Gastrocnemius medialis (tissue), 4 donors: ENCODE measurements around the gene PTGFRN. TPM values are rescaled to one million over a fixed set of nuclear protein-coding genes. Genes with fewer than 3 reads are reported as not detected.

Experiments
- ATAC-seq, 2 donors: fragments of 150-250 bp; one replicate each; pipeline ENCODE4 v1.9.1; 2016
- DNase-seq, 2 donors: peaks; one replicate each; pipeline ENCODE4 v3.0.0-alpha.2; 2019
- H3K27ac ChIP-seq, 4 donors: fragments of 200-600 bp; sonication (generic); 1 replicate in 1 of 4; 2 replicates in 3 of 4; pipeline ENCODE4 v1.5.1; 2016 to 2018; ENCODE audit warnings: mild to moderate bottlenecking in 2 of 4, moderate library complexity in 1 of 4
- H3K27me3 ChIP-seq, 3 donors: fragments of 200-600 bp; sonication (generic) in 2 of 3; 1 replicate in 1 of 3; 2 replicates in 2 of 3; pipeline versions ENCODE4 v1.5.1 to v1.6.0; 2016 to 2019; ENCODE audit warnings: mild to moderate bottlenecking in 1 of 3, moderate library complexity in 1 of 3
- H3K36me3 ChIP-seq, 2 donors: fragments of 200-600 bp; sonication (generic) in 1 of 2; one replicate each; pipeline ENCODE4 v1.5.1; 2017 to 2018
- H3K4me1 ChIP-seq, 2 donors: fragments of 200-600 bp; sonication (generic) in 1 of 2; one replicate each; pipeline ENCODE4 v1.5.1; 2016 to 2017; ENCODE audit warnings: mild to moderate bottlenecking in 2 of 2
- H3K4me3 ChIP-seq, 4 donors: fragments of 200-600 bp; sonication (generic) in 3 of 4; 1 replicate in 1 of 4; 2 replicates in 3 of 4; pipeline ENCODE4 v1.5.1; 2016 to 2019; ENCODE audit warnings: mild to moderate bottlenecking in 2 of 4
- H3K9me3 ChIP-seq, 3 donors: fragments of 200-600 bp; sonication (generic) in 2 of 3; 1 replicate in 1 of 3; 2 replicates in 2 of 3; pipeline ENCODE4 v1.5.1; 2016 to 2019
- POLR2A ChIP-seq, 2 donors: fragments of 450-650 bp; IDR thresholded peaks; one replicate each; pipeline ENCODE4 v1.6.1; 2017; ENCODE audit warnings: antibody characterized with exemption in 2 of 2, mild to moderate bottlenecking in 2 of 2, moderate library complexity in 2 of 2
- in situ Hi-C, 4 donors: fragments of 200-750 bp; cut with MboI; loops; one replicate each; pipeline versions ENCODE4 v1.15.0 to v1.8.0; 2017; ENCODE audit warnings: low sequenced_read_pairs in 4 of 4
- intact Hi-C: fragments of 100-400 bp; cut with DNase I; formaldehyde crosslinking; loops from one replicate; pipeline ENCODE4 v1.15.1; 2023; ENCODE audit warnings: low total_unique reads
- total RNA-seq, 4 donors: library from RNA; depleted of rRNA; stranded (reverse); fragments of >200 nt; gene quantifications; one replicate each; pipeline versions ENCODE4 v1.1.0 to v1.2.3, GENCODE V29; 2016
- TF ChIP-seq, protein P1 (sequence below), 5 experiments: fragments of 450-650 bp in 3 of 5; fragments of 200-600 bp in 2 of 5; sonication (generic) in 2 of 5; IDR thresholded peaks in 4 of 5; conservative IDR thresholded peaks in 1 of 5; 1 replicate in 4 of 5; 2 replicates in 1 of 5; pipeline ENCODE4 v1.5.1; 2016 to 2019; ENCODE audit warnings: antibody characterized with exemption in 5 of 5, mild to moderate bottlenecking in 3 of 5, moderate library complexity in 3 of 5

The PTGFRN gene
- total RNA-seq, 4 donors from 2014 or later: 1.5 to 18.1 (median 2.9) TPM

DNA sequence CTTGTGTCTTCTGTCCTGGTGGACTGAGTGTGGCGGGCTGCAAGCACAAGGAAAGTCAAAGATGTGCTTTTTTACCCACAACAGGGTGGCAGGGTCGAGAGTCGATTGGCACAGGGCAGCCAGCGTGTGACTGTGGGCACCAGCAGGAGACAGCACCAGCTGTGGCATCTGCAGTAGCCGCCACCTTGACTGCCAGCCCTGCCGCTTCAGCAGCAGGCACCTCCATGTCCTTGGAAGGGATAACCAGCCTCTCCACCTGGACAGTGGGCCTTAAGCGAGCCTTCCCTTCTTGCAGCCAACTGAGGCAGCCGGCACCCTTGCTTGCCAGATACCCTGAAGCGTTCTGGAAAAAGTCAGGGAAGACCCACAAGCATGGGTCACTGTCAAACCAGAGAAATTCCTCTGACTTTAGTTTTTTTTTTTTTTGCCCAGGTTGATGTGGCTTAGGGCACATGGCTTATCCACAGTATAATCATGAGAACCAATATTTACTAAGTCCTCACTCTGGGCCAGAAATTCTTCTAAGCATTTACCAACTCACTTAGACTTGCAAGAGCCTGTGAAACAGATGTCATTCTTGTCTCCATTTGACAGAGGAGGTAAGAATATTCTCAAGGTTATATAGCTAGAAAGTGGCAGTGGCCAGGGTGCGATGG lies 30.1 kb upstream of the PTGFRN start:
- Histone ChIP-seq H3K9me3 (no peaks in the 10 kb centered on the region), H3K4me3 (no peak overlapping the region), H3K27me3 (peaks cover 0 to 2% (median 0%) of the 10 kb centered on the region in 3 donors), H3K27ac (peak overlapping the region in 2 of 4 donors; percentile 26 to 41), H3K4me1 (peaks cover 16 to 28% of the 10 kb centered on the region in 2 donors), H3K36me3 (no peaks in the 10 kb centered on the region)
- intact Hi-C loops (no loop called here), in situ Hi-C loops (no loop called here)
- DNase-seq (no peak), ATAC-seq (no peak)
- TF ChIP-seq, protein P1, sequence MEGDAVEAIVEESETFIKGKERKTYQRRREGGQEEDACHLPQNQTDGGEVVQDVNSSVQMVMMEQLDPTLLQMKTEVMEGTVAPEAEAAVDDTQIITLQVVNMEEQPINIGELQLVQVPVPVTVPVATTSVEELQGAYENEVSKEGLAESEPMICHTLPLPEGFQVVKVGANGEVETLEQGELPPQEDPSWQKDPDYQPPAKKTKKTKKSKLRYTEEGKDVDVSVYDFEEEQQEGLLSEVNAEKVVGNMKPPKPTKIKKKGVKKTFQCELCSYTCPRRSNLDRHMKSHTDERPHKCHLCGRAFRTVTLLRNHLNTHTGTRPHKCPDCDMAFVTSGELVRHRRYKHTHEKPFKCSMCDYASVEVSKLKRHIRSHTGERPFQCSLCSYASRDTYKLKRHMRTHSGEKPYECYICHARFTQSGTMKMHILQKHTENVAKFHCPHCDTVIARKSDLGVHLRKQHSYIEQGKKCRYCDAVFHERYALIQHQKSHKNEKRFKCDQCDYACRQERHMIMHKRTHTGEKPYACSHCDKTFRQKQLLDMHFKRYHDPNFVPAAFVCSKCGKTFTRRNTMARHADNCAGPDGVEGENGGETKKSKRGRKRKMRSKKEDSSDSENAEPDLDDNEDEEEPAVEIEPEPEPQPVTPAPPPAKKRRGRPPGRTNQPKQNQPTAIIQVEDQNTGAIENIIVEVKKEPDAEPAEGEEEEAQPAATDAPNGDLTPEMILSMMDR (IDR thresholded peaks at IDR 0.05 in 4 of 5, conservative IDR thresholded peaks at IDR 0.05 in 1 of 5): no peak
- no peak for TF ChIP-seq POLR2A (IDR thresholded peaks at IDR 0.05)

DNA sequence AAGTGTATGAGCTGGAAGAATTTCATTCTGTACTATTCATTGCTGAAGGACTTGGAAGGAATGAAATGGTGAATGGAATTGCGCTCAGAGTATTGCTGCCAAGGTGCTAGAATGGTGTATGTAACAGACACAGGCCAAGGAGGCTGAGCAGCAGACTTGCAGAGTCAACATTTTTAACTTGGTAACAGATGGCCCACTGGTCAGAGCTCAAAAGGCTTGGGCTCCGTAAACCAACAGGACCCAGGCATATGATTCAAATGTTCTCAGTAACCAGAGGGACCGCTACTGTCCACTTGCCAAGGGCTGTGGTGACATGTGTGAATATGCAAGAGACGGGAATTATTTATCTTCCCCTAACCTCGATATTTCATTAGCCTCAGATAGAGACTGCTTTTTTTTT lies 28.8 kb upstream of the PTGFRN start:
- no peak overlapping the region for H3K4me3 ChIP-seq
- H3K27me3 ChIP-seq: no peaks in the 10 kb centered on the region
- no peaks in the 10 kb centered on the region for H3K9me3 ChIP-seq
- H3K27ac ChIP-seq: no peak overlapping the region
- H3K4me1 ChIP-seq: peaks cover 16 to 28% of the 10 kb centered on the region in 2 donors
- peak in 1 of 2 donors; percentile 26 for DNase-seq
- intact Hi-C loops: no loop called here
- TF ChIP-seq, protein P1 (IDR thresholded peaks at IDR 0.05 in 4 of 5, conservative IDR thresholded peaks at IDR 0.05 in 1 of 5): no peak
- no peak for TF ChIP-seq POLR2A (IDR thresholded peaks at IDR 0.05)
- no peaks in the 10 kb centered on the region for H3K36me3 ChIP-seq
- no peak for ATAC-seq
- in situ Hi-C loops: no loop called here

DNA sequence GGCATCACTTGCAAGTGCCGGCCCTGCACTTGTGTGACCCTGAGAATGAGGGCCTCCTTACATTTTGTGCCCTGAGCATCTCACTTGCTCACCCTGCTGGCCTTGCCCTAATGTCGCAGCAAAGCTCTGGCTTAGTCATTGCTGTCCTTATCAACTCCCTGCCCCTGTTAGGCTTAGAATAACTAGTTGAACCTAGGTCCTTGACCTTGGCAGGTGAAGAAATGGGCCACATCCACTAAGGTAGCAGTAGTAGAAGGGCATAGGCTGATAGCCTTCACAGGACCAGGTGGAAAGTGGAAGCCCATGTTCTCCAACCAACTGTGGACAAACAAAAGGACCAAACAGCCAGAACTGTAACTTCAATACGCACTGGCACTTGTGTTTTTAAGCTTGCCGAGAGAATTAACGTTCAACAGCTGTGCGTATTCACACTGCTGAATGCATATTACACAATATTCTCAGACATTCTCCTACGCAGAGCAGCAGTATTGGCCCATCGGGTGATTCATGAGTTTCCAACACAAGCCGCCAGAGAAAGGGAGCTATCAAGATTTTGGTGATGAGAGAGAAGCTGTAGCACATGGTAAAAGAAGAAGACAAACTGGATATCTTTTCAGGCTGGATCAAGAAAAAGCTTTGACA lies 27.7 kb upstream of the PTGFRN start:
- DNase-seq (peak; percentile 19 to 59), ATAC-seq (peak; percentile 65 to 67)
- Histone ChIP-seq H3K27ac (peak overlapping the region; percentile 47 to 53 (median 50)), H3K9me3 (no peaks in the 10 kb centered on the region), H3K4me1 (peaks cover 13 to 25% of the 10 kb centered on the region in 2 donors), H3K36me3 (no peaks in the 10 kb centered on the region), H3K4me3 (no peak overlapping the region), H3K27me3 (no peaks in the 10 kb centered on the region)
- intact Hi-C loops (no loop called here), in situ Hi-C loops (no loop called here)
- TF ChIP-seq, protein P1 (IDR thresholded peaks at IDR 0.05 in 4 of 5, conservative IDR thresholded peaks at IDR 0.05 in 1 of 5): no peak
- TF ChIP-seq POLR2A (IDR thresholded peaks at IDR 0.05): no peak

DNA sequence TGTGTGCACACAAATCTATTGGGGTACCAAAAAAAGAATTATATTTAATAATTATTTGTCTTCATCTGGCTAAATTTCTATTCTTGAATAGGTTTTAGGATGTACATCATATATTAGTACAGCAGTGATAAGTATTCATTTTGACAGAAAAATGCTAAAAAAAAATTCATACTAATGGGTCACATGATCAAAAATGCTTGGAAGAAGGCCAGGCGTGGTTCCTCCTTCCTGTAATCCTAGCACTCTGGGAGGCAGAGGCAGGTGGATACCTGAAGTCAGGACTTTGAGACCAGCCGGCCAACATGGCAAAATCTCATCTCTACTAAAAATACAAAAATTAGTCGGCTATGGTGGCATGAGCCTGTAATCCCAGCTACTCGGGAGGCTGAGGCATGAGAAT lies 26.9 kb upstream of the PTGFRN start:
- Histone ChIP-seq H3K36me3 (no peaks in the 10 kb centered on the region), H3K9me3 (no peaks in the 10 kb centered on the region), H3K27me3 (no peaks in the 10 kb centered on the region), H3K4me1 (peaks cover 4 to 16% of the 10 kb centered on the region in 2 donors), H3K27ac (no peak overlapping the region), H3K4me3 (no peak overlapping the region)
- no peak for ATAC-seq
- TF ChIP-seq, protein P1 (IDR thresholded peaks at IDR 0.05 in 4 of 5, conservative IDR thresholded peaks at IDR 0.05 in 1 of 5): no peak
- no peak for TF ChIP-seq POLR2A (IDR thresholded peaks at IDR 0.05)
- DNase-seq: no peak
- intact Hi-C loops (no loop called here), in situ Hi-C loops (no loop called here)
